A549 (cell line): ENCODE data around the gene DYNC1H1.

ENCODE experiments used
- EP300 ChIP-seq, 2 experiments: fragments of >200 bp; sonication (Bioruptor Twin); formaldehyde crosslinking; IDR thresholded peaks; 2 replicates in 1 of 2; 3 replicates in 1 of 2; pipeline ENCODE4 v1.6.1; 2016 to 2017
- HOXB5 ChIP-seq: fragments of 250-450 bp; sonication (Bioruptor Pico); IDR thresholded peaks from 2 replicates; pipeline ENCODE4 v1.5.0; 2020; ENCODE audit warnings: mild to moderate bottlenecking, moderate library complexity
- MAZ ChIP-seq: fragments of 150-350 bp; IDR thresholded peaks from 2 replicates; pipeline ENCODE4 v1.6.1; 2014; ENCODE audit warnings: antibody characterized with exemption, low read depth, low read length, borderline replicate concordance
- NPAS2 ChIP-seq: fragments of 250-450 bp; sonication (Bioruptor Pico); IDR thresholded peaks from 2 replicates; pipeline ENCODE4 v1.8.0; 2022; ENCODE audit warnings: mild to moderate bottlenecking, moderate library complexity, borderline replicate concordance
- POLR2A ChIP-seq: IDR thresholded peaks from 2 replicates; pipeline ENCODE4 v1.6.1; 2012; ENCODE audit warnings: mild to moderate bottlenecking, low read length
- POLR2AphosphoS2 ChIP-seq: conservative IDR thresholded peaks from 2 replicates; pipeline ENCODE4 v1.6.1; 2012; ENCODE audit warnings: low read length, improper control_type of control experiment, inconsistent platforms
- RAD21 ChIP-seq, 2 experiments: fragments of >200 bp in 1 of 2; sonication (Bioruptor Twin) in 1 of 2; formaldehyde crosslinking in 1 of 2; IDR thresholded peaks in 1 of 2; conservative IDR thresholded peaks in 1 of 2; 2 replicates in 1 of 2; 3 replicates in 1 of 2; pipeline ENCODE4 v1.6.1; 2012 to 2018; ENCODE audit warnings: inconsistent platforms in 1 of 2
- RNF2 ChIP-seq: fragments of 200-600 bp; sonication (generic); IDR thresholded peaks from 2 replicates; pipeline ENCODE4 v1.6.1; 2016; ENCODE audit warnings: low read depth, mild to moderate bottlenecking, antibody characterized with exemption, moderate library complexity, borderline replicate concordance
- SMC3 ChIP-seq: fragments of >200 bp; sonication (Bioruptor Twin); formaldehyde crosslinking; IDR thresholded peaks from 3 replicates; pipeline ENCODE4 v1.6.1; 2018; ENCODE audit warnings: inconsistent platforms
- ZC3H11A ChIP-seq: fragments of 450-650 bp; IDR thresholded peaks from 2 replicates; pipeline ENCODE4 v1.6.1; 2014; ENCODE audit warnings: antibody characterized with exemption, mild to moderate bottlenecking
- TF ChIP-seq, protein P1 (sequence below): fragments of >200 bp; sonication (Bioruptor Twin); formaldehyde crosslinking; IDR thresholded peaks from 3 replicates; pipeline ENCODE4 v1.5.1; 2016
- TF ChIP-seq, protein P2 (sequence below): IDR thresholded peaks from 2 replicates; pipeline ENCODE4 v1.6.1; 2012
- TF ChIP-seq, protein P3 (sequence below): fragments of 150-350 bp; IDR thresholded peaks from 2 replicates; pipeline ENCODE4 v1.6.1; 2014; ENCODE audit warnings: low read depth, mild to moderate bottlenecking, low read length

- TF ChIP-seq, protein P1, sequence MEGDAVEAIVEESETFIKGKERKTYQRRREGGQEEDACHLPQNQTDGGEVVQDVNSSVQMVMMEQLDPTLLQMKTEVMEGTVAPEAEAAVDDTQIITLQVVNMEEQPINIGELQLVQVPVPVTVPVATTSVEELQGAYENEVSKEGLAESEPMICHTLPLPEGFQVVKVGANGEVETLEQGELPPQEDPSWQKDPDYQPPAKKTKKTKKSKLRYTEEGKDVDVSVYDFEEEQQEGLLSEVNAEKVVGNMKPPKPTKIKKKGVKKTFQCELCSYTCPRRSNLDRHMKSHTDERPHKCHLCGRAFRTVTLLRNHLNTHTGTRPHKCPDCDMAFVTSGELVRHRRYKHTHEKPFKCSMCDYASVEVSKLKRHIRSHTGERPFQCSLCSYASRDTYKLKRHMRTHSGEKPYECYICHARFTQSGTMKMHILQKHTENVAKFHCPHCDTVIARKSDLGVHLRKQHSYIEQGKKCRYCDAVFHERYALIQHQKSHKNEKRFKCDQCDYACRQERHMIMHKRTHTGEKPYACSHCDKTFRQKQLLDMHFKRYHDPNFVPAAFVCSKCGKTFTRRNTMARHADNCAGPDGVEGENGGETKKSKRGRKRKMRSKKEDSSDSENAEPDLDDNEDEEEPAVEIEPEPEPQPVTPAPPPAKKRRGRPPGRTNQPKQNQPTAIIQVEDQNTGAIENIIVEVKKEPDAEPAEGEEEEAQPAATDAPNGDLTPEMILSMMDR = no peak
- TF ChIP-seq POLR2A = no peak
- TF ChIP-seq MAZ = no peak
- no peak for TF ChIP-seq RNF2
- TF ChIP-seq HOXB5 (CRISPR knock-in tag) = no peak
- TF ChIP-seq NPAS2 (CRISPR knock-in tag) = no peak
- no peak for TF ChIP-seq RAD21 (conservative IDR thresholded peaks at IDR 0.05 in 1 of 2, IDR thresholded peaks at IDR 0.05 in 1 of 2)
- TF ChIP-seq SMC3 = no peak
- TF ChIP-seq, protein P2, sequence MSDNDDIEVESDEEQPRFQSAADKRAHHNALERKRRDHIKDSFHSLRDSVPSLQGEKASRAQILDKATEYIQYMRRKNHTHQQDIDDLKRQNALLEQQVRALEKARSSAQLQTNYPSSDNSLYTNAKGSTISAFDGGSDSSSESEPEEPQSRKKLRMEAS = no peak
- TF ChIP-seq POLR2AphosphoS2 = no peak
- TF ChIP-seq EP300 (IDR thresholded peaks at IDR 0.05) = no peak
- TF ChIP-seq ZC3H11A = no peak
- TF ChIP-seq, protein P3, sequence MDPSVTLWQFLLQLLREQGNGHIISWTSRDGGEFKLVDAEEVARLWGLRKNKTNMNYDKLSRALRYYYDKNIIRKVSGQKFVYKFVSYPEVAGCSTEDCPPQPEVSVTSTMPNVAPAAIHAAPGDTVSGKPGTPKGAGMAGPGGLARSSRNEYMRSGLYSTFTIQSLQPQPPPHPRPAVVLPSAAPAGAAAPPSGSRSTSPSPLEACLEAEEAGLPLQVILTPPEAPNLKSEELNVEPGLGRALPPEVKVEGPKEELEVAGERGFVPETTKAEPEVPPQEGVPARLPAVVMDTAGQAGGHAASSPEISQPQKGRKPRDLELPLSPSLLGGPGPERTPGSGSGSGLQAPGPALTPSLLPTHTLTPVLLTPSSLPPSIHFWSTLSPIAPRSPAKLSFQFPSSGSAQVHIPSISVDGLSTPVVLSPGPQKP = no peak
Measured at GRCh38 chr14:102075155-102075554, 110.8 kb downstream of the DYNC1H1 start.
